Measurements from ENCODE around the gene CDK14.

Gene CDK14

GRCh38 chr7:90839316-90839715 is 243.2 kb downstream of the CDK14 start:
- H3K4me3 ChIP-seq (ENCODE audit: low read length), result no peak overlapping the region
- TF ChIP-seq ZNF274 (IDR thresholded peaks at IDR 0.05; ENCODE audit: low read depth, low read length), result no peak

- H3K4me3 ChIP-seq (ENCODE audit: low read length), result no peak overlapping the region
- no peak for TF ChIP-seq ZNF274 (IDR thresholded peaks at IDR 0.05; ENCODE audit: low read depth, low read length)
Observed at GRCh38 chr7:90839727-90840291, 243.7 kb downstream of the CDK14 start.

- TF ChIP-seq ZNF274 (IDR thresholded peaks at IDR 0.05; ENCODE audit: low read depth, low read length), result no peak
- H3K4me3 ChIP-seq (ENCODE audit: low read length), result no peak overlapping the region
Observed at GRCh38 chr7:90841759-90842429, 245.8 kb downstream of the CDK14 start.

GRCh38 chr7:90842430-90842788 is 246.3 kb downstream of the CDK14 start:
- no peak for TF ChIP-seq ZNF274 (IDR thresholded peaks at IDR 0.05; ENCODE audit: low read depth, low read length)
- H3K4me3 ChIP-seq (ENCODE audit: low read length), result no peak overlapping the region

- TF ChIP-seq ZNF274 (IDR thresholded peaks at IDR 0.05; ENCODE audit: low read depth, low read length), result no peak
- no peak overlapping the region for H3K4me3 ChIP-seq (ENCODE audit: low read length)
Observed at GRCh38 chr7:90843472-90843871, 247.4 kb downstream of the CDK14 start.

GRCh38 chr7:90844421-90844820 is 248.3 kb downstream of the CDK14 start:
- no peak overlapping the region for H3K4me3 ChIP-seq (ENCODE audit: low read length)
- TF ChIP-seq ZNF274 (IDR thresholded peaks at IDR 0.05; ENCODE audit: low read depth, low read length), result no peak

- H3K4me3 ChIP-seq (ENCODE audit: low read length), result no peak overlapping the region
- TF ChIP-seq ZNF274 (IDR thresholded peaks at IDR 0.05; ENCODE audit: low read depth, low read length), result no peak
Observed at GRCh38 chr7:90846192-90846591, 250.1 kb downstream of the CDK14 start.

- no peak overlapping the region for H3K4me3 ChIP-seq (ENCODE audit: low read length)
- no peak for TF ChIP-seq ZNF274 (IDR thresholded peaks at IDR 0.05; ENCODE audit: low read depth, low read length)
Observed at GRCh38 chr7:90850066-90850465, 253.9 kb downstream of the CDK14 start.

GRCh38 chr7:90850471-90850870 is 254.3 kb downstream of the CDK14 start:
- TF ChIP-seq ZNF274 (IDR thresholded peaks at IDR 0.05; ENCODE audit: low read depth, low read length), result no peak
- H3K4me3 ChIP-seq (ENCODE audit: low read length), result no peak overlapping the region

GRCh38 chr7:90853205-90853604 is 257.1 kb downstream of the CDK14 start:
- TF ChIP-seq ZNF274 (IDR thresholded peaks at IDR 0.05; ENCODE audit: low read depth, low read length), result no peak
- H3K4me3 ChIP-seq (ENCODE audit: low read length), result no peak overlapping the region

GRCh38 chr7:90856351-90857070 is 260.4 kb downstream of the CDK14 start:
- H3K4me3 ChIP-seq (ENCODE audit: low read length), result no peak overlapping the region
- no peak for TF ChIP-seq ZNF274 (IDR thresholded peaks at IDR 0.05; ENCODE audit: low read depth, low read length)

- no peak overlapping the region for H3K4me3 ChIP-seq (ENCODE audit: low read length)
- no peak for TF ChIP-seq ZNF274 (IDR thresholded peaks at IDR 0.05; ENCODE audit: low read depth, low read length)
Observed at GRCh38 chr7:90857603-90858002, 261.5 kb downstream of the CDK14 start.

- TF ChIP-seq ZNF274 (IDR thresholded peaks at IDR 0.05; ENCODE audit: low read depth, low read length), result no peak
- H3K4me3 ChIP-seq (ENCODE audit: low read length), result no peak overlapping the region
Observed at GRCh38 chr7:90858546-90858945, 262.4 kb downstream of the CDK14 start.

GRCh38 chr7:90859521-90859920 is 263.4 kb downstream of the CDK14 start:
- TF ChIP-seq ZNF274 (IDR thresholded peaks at IDR 0.05; ENCODE audit: low read depth, low read length), result no peak

GRCh38 chr7:90864088-90864487 is 268.0 kb downstream of the CDK14 start:
- no peak for TF ChIP-seq ZNF274 (IDR thresholded peaks at IDR 0.05; ENCODE audit: low read depth, low read length)
- no peak overlapping the region for H3K4me3 ChIP-seq (ENCODE audit: low read length)

More at GRCh38 chr7:90859521-90859920, 263.4 kb downstream of the CDK14 start:
- H3K4me3 ChIP-seq (ENCODE audit: low read length), result no peak overlapping the region
